Astrocyte (in vitro differentiated cells and primary cell): ENCODE results near the gene KNOP1.

ENCODE experiments used
- CTCF ChIP-seq: IDR thresholded peaks from 2 replicates; pipeline ENCODE4 v1.5.1; 2011; ENCODE audit warnings: low read depth, mild to moderate bottlenecking, inconsistent platforms, low read length, moderate library complexity; ENCODE audit not compliant: insufficient read depth
- EZH2 ChIP-seq: IDR thresholded peaks from 2 replicates; pipeline ENCODE4 v1.6.1; 2012; ENCODE audit warnings: mild to moderate bottlenecking, low read length, inconsistent platforms; ENCODE audit not compliant: insufficient read depth

GRCh38 chr16:19711643-19712042, 6.4 kb downstream of the KNOP1 start:
- no peak for TF ChIP-seq CTCF
- TF ChIP-seq EZH2 = no peak
